ENCODE data around the gene UNC119B. TPM values are rescaled to one million over a fixed set of nuclear protein-coding genes. Genes with fewer than 3 reads are reported as not detected.
A peak's percentile ranks its signal among the peaks of the same experiment; 100 is the strongest.

Gene UNC119B
- total and polyA plus RNA-seq, 5 donors: 7.0 to 17.8 (median 16.2) TPM

DNA sequence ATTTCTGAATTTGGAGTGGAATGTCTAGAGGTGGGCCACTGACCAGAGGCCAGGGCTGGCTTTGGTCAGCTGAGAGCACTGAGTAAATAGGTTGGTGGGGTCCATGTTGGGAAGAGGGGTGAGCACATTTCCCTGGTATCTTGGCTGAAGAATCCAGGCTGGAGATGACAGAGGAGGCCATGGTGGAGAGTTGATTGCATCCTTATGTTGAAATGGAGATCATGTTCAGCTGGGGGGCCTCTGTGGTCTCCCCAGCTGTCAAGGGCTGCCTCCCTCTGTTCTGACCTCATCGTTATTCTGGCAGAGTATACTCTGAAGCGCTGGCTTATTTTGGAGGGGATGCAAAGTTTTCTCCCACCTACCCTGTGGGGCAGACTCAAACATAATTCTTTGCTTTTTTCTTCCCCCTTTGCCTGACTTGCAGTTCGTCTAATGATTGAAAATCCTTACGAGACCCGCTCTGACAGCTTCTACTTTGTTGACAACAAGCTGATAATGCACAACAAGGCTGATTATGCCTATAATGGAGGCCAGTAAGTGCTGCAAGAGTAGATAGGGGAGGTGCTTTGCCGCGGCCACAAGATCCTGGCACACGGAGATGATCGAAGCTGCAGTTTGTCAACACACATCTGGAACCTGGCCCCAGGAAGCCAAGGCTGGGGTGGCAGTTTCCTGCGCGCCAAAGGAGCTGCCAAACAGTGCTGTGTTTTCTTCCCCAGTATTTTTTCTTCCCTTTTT, 9.4 kb downstream of the UNC119B start:
- H3K4me3 ChIP-seq (ENCODE audit: low read length): no peak overlapping the region
- 65% methylated on average over 11 of the region's 11 CpGs for WGBS
- ATAC-seq (no peak), DNase-seq (peak in 1 of 3 donors; percentile 47)
- H3K27ac ChIP-seq (ENCODE audit: low read length): no peak overlapping the region
- no peaks in the 10 kb centered on the region for H3K4me1 ChIP-seq (ENCODE audit: control insufficient read depth, insufficient read depth, low read length)
- intact Hi-C loops (cut with DNase I): loop anchor here in 1 of 4 donors (10.0 kb wide), 1 partner anchor 185 kb away; the partner anchor contains the start of gene SPPL3
- no peaks in the 10 kb centered on the region for H3K9me3 ChIP-seq (ENCODE audit: control insufficient read depth, low read length)
- no peaks in the 10 kb centered on the region for H3K27me3 ChIP-seq (ENCODE audit: control insufficient read depth, insufficient read depth)

DNA sequence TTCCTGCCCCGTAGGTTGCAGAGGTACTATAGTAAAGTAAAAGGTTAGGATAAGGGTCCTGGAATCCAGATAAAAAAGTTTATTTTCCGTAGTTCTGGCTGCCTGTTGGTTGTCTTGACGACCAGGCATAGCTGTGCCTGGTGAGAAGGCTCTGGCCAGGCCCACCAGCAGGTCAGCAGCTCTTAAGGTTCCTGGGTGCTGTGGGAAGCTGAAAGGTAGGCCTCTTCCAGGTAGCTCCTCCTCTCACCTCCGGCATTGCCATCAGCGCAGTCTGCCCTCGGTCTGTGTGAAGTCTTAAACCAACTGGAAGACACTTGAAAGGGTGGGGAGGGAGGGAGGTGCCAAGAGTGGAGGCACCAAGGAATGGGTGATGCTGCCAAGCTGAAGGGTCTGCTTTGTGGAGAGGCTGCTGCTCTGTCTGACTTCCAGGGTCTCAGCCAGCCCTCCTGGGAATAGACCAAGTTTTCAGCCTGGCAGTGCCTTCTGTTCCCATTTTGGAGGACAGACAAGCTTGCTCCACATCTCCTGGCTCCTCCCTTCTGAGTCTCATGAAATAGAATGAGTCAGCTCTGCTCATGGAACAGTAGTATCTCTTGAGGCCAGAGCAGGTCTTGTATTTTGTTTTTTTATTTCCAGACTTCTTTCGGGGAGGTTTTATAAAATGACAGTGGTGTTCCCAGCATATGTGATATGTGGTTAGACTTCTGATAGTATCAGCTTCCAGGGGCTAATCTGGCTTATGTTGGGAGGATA, 10.2 kb downstream of the UNC119B start:
- Histone ChIP-seq H3K4me3 (ENCODE audit: low read length) (no peak overlapping the region), H3K4me1 (ENCODE audit: control insufficient read depth, insufficient read depth, low read length) (peaks cover 2% of the 10 kb centered on the region), H3K27ac (ENCODE audit: low read length) (peak overlapping the region; percentile 61), H3K9me3 (ENCODE audit: control insufficient read depth, low read length) (no peaks in the 10 kb centered on the region), H3K27me3 (ENCODE audit: control insufficient read depth, insufficient read depth) (no peaks in the 10 kb centered on the region)
- intact Hi-C loops (cut with DNase I): loop anchor here in 1 of 4 donors (10.0 kb wide), 1 partner anchor 184 kb away; the partner anchor contains the start of gene SPPL3
- 70% methylated on average over 7 of the region's 7 CpGs for WGBS
- DNase-seq: peak in 1 of 3 donors; percentile 47
- peak; percentile 63 to 67 for ATAC-seq

DNA sequence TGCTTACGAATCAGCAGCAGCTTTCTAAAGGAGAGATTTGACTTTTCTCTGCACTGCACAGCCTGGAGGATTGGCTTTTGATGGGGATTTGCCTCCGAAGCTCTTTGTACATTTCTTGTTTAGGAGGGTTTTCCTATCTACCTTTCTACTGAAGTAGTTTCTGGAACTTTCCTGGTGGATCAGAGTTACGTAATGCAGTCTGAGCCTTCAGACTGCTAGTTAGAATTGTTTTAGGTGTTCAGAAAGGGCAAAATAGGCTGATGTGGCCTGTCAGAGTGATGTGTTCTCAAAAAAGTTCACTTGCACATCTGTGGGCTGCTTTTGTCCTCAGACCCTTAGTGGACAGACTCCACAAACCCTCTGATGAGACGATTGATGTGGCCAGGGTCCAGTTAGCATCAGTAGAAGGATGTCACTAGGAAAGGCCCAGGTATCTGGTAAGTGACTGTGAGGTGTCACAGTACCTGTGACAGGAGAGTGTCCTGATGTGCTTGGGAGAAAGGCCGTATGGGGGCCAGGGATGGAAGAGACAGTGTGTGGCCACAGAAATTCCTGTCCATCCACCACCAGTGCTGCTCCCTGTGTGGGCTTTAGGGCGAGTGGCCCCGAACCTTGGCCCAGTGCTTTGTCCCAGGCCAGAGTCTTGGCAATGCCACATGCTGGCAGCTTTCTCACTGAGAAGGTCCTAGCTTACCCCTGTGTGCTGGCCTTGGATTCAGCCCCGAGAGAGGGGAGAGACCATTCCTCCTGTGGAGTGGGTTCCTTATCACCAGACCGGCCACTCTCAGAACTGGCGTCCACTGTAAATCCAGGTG, 10.9 kb downstream of the UNC119B start:
- ATAC-seq: no peak
- WGBS: 87% methylated on average over 10 of the region's 10 CpGs
- Histone ChIP-seq H3K27ac (ENCODE audit: low read length) (no peak overlapping the region), H3K4me3 (ENCODE audit: low read length) (no peak overlapping the region), H3K4me1 (ENCODE audit: control insufficient read depth, insufficient read depth, low read length) (peaks cover 2% of the 10 kb centered on the region), H3K27me3 (ENCODE audit: control insufficient read depth, insufficient read depth) (no peaks in the 10 kb centered on the region), H3K9me3 (ENCODE audit: control insufficient read depth, low read length) (no peaks in the 10 kb centered on the region)
- intact Hi-C loops (cut with DNase I): loop anchor here in 1 of 4 donors (10.0 kb wide), 1 partner anchor 184 kb away; the partner anchor contains the start of gene SPPL3
- peak in 1 of 3 donors; percentile 14 for DNase-seq

DNA sequence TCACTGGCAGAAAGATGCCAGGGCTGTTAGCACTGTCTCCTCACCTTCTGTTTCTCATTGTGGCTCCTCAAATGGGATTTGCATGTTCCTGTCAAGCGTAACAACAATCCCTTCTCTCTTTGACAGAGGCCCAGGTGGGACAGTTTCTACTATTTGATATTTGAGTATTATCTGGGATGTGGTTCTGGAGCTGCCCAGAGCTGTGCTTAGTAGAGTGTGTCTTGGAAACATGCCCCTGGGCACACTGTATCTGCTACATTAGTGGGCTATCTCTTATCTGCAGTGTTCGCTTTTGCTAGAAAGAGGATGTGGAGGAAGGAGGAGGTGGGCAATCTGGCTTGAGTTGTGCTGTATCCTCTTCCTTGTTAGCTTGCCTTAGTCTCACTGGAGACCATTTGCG, 11.6 kb downstream of the UNC119B start:
- Histone ChIP-seq H3K9me3 (ENCODE audit: control insufficient read depth, low read length) (no peaks in the 10 kb centered on the region), H3K4me3 (ENCODE audit: low read length) (no peak overlapping the region), H3K27ac (ENCODE audit: low read length) (no peak overlapping the region), H3K4me1 (ENCODE audit: control insufficient read depth, insufficient read depth, low read length) (peaks cover 2% of the 10 kb centered on the region), H3K27me3 (ENCODE audit: control insufficient read depth, insufficient read depth) (no peaks in the 10 kb centered on the region)
- 76% methylated on average over 3 of the region's 3 CpGs for WGBS
- ATAC-seq: no peak
- intact Hi-C loops (cut with DNase I): loop anchor here in 1 of 4 donors (10.0 kb wide), 1 partner anchor 183 kb away; the partner anchor contains the start of gene SPPL3
- DNase-seq: peak in 1 of 3 donors; percentile 9

DNA sequence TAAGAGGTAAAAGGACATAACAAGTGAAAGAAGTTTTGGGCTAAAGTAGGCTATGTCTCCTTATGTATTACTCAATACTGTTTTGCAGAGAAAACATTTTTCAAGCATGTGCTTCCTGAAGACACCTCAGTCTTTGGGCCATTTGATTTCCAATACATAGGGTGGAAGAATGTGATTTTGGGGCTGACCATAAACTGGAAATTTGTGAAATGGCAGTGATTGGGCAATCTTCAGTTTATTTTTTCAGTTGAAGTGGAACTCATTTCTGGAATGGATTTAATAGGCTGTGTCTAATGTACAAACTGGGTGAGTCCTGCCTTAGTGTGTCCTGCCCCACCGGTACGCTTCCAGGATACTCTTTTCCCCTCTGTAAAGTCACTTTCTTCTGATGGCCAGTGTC, 12.5 kb downstream of the UNC119B start:
- Histone ChIP-seq H3K9me3 (ENCODE audit: control insufficient read depth, low read length) (no peaks in the 10 kb centered on the region), H3K27me3 (ENCODE audit: control insufficient read depth, insufficient read depth) (no peaks in the 10 kb centered on the region), H3K27ac (ENCODE audit: low read length) (no peak overlapping the region), H3K4me3 (ENCODE audit: low read length) (no peak overlapping the region), H3K4me1 (ENCODE audit: control insufficient read depth, insufficient read depth, low read length) (peaks cover 2% of the 10 kb centered on the region)
- WGBS: 94% methylated on average over 2 of the region's 2 CpGs
- intact Hi-C loops (cut with DNase I): loop anchor here in 1 of 4 donors (10.0 kb wide), 1 partner anchor 182 kb away; the partner anchor contains the start of gene SPPL3
- ATAC-seq: no peak
- no peak for DNase-seq

DNA sequence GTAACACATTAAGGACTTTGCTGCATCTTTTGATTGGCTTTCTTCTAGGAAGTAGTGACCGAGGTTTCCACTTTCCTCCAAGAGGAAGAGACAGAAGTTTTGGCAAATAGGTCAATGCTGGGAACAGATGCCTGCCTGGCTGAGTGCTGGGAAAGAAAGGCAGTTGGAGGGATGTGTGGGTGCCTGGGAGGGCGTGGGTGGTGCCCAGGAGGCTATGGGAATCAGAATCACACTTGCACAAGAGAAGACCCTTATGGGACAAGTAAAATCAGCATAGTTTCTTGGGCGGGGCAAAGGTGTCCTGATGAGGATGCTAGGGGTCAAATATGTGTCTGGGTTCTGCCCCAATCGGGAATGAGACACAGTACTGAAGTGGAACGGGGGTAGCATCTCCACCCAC, 14.5 kb downstream of the UNC119B start:
- no peak overlapping the region for H3K27ac ChIP-seq (ENCODE audit: low read length)
- intact Hi-C loops (cut with DNase I): loop anchor here in 1 of 4 donors (10.0 kb wide), 1 partner anchor 180 kb away; the partner anchor contains the start of gene SPPL3

DNA sequence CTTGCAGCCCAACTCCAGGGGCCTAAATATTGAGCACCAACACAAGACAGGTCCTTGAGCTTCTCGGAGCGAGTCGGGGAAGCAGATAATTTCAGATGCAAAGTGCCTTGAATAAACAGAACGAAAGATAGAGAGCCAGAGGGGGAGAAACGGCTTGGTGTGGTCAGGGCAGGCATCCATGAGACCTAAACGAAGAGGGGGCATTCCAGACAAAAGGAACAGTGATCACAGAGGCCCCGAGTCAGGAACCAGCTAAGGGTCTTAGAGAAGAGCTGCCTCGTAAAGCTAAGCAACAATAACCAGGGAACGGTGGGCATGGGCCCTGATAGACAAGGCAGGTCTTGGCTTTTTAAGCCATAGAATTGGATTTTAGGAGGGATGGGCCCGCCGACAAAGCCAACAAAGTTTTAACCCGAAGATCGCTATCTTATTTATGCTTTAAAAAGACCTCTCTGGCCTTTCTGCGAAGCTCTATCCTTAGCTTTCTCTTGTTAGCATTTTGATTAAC, 14.9 kb downstream of the UNC119B start:
- peaks cover 2% of the 10 kb centered on the region for H3K4me1 ChIP-seq (ENCODE audit: control insufficient read depth, insufficient read depth, low read length)
- DNase-seq (peak in 1 of 3 donors; percentile 5), ATAC-seq (no peak)
- peak overlapping the region; percentile 13 for H3K27ac ChIP-seq (ENCODE audit: low read length)
- H3K27me3 ChIP-seq (ENCODE audit: control insufficient read depth, insufficient read depth): no peaks in the 10 kb centered on the region
- WGBS: 19% methylated on average over 14 of the region's 14 CpGs
- intact Hi-C loops (cut with DNase I): loop anchor here in 1 of 4 donors (10.0 kb wide), 1 partner anchor 180 kb away; the partner anchor contains the start of gene SPPL3
- no peaks in the 10 kb centered on the region for H3K9me3 ChIP-seq (ENCODE audit: control insufficient read depth, low read length)
- H3K4me3 ChIP-seq (ENCODE audit: low read length): peak overlapping the region; percentile 58

More for the DNA sequence above, 14.5 kb downstream of the UNC119B start:
- DNase-seq: no peak
- 61% methylated on average over 5 of the region's 5 CpGs for WGBS
- Histone ChIP-seq H3K4me3 (ENCODE audit: low read length) (no peak overlapping the region), H3K9me3 (ENCODE audit: control insufficient read depth, low read length) (no peaks in the 10 kb centered on the region), H3K4me1 (ENCODE audit: control insufficient read depth, insufficient read depth, low read length) (peaks cover 2% of the 10 kb centered on the region), H3K27me3 (ENCODE audit: control insufficient read depth, insufficient read depth) (no peaks in the 10 kb centered on the region)
- ATAC-seq: no peak

DNA sequence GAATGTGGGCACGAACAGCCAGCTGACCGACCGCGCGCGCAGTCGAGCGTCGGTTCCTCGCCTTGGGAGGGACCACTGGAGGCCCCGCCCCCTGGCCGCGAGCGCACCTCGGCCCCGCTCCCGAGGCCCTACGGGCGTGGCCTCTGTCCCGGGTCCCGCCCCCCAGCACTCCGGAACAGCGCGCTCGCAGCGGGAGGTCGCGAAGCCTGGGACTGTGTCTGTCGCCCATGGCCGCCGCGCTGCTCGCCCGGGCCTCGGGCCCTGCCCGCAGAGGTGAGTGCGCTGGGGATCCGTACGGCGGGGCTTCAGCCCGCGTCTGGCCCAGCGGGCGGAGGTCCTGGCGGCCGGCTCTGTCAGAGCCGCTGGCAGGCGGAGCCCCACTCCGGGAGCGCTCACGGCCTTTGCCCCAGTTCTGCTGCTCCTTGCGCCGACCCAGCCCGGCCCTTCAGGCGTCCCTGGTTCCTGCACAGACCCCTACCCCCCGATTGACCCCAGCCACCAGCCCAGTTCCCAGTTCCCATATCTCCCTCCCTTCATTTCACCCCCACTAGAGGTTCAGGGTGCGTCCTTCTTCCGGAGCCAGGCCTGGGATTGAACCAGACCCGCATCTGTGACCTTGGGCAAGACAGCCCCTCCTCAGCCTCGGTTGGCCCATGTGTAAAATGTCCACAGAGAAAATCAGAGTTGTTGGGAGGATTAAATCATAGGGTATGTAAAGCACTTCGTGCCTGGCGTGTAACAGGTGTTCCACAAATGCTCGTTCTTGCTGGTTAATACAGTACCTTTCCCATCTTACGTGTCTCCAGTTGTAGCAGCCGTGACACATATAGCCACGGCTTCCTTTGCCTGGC, 15.6 kb downstream of the UNC119B start, which contains the start of gene ACADS:
Gene ACADS (plus strand): TSS at position 168 of the 851 bp plus-strand sequence. CDS start 60 bp downstream, at position 228.
- peaks cover 2% of the 10 kb centered on the region for H3K4me1 ChIP-seq (ENCODE audit: control insufficient read depth, insufficient read depth, low read length)
- peak within 1 kb of the TSS; percentile 40 for H3K27ac ChIP-seq (ENCODE audit: low read length)
- ATAC-seq: peak; percentile 99
- intact Hi-C loops (cut with DNase I): loop anchor here in 1 of 4 donors (10.0 kb wide), 1 partner anchor 179 kb away; the partner anchor contains the start of gene SPPL3
- no peaks in the 10 kb centered on the region for H3K9me3 ChIP-seq (ENCODE audit: control insufficient read depth, low read length)
- H3K27me3 ChIP-seq (ENCODE audit: control insufficient read depth, insufficient read depth): no peaks in the 10 kb centered on the region
- H3K4me3 ChIP-seq (ENCODE audit: low read length): peak within 1 kb of the TSS; percentile 58
- WGBS: 7% methylated on average over 66 of the region's 66 CpGs
- peak; percentile 94 to 97 (median 97) for DNase-seq

DNA sequence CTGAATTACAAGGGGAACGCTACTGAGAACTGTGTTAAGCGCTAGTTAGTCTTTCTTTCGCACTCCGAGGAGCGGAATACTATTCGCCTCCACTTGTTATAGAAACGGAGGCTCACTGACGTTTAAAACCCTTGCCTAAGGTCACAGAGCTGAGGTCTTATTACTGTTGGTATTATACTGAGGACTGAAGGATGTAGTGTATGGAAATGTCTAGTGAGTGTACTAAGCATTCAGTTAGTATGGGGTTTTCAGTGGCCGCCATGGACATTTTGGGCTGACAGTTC, 16.2 kb downstream of the UNC119B start:
- 87% methylated on average over 9 of the region's 9 CpGs for WGBS
- intact Hi-C loops (cut with DNase I): loop anchor here in 1 of 4 donors (10.0 kb wide), 1 partner anchor 178 kb away; the partner anchor contains the start of gene SPPL3
- Histone ChIP-seq H3K4me1 (ENCODE audit: control insufficient read depth, insufficient read depth, low read length) (peaks cover 2% of the 10 kb centered on the region), H3K27me3 (ENCODE audit: control insufficient read depth, insufficient read depth) (no peaks in the 10 kb centered on the region), H3K9me3 (ENCODE audit: control insufficient read depth, low read length) (no peaks in the 10 kb centered on the region), H3K27ac (ENCODE audit: low read length) (peak overlapping the region; percentile 40), H3K4me3 (ENCODE audit: low read length) (peak overlapping the region; percentile 58)
- ATAC-seq (no peak), DNase-seq (no peak)

Data from right cardiac atrium (tissue), 5 donors.